Kidney (tissue), 14 donors: ENCODE results near the gene CHID1. TPM values are rescaled to one million over a fixed set of nuclear protein-coding genes. Genes with fewer than 3 reads are reported as not detected.

ENCODE experiments used
- DNase-seq, 5 donors: peaks; one replicate each; pipeline ENCODE4 v3.0.0-alpha.2; 2013 to 2020
- FAIRE-seq: peaks from 2 replicates; lab custom pipeline; 2012; peaks lifted over from hg19 to GRCh38; lab: Jason Lieb, UNC
- H3K27ac ChIP-seq, 2 donors: one replicate each; pipeline ENCODE4 v1.7.0; 2013; ENCODE audit warnings: low read depth in 2 of 2, low read length in 2 of 2, inconsistent platforms in 1 of 2
- H3K27me3 ChIP-seq: one replicate; pipeline ENCODE4 v1.7.1; 2013; ENCODE audit warnings: low read length, inconsistent platforms; ENCODE audit not compliant: control insufficient read depth, insufficient read depth
- H3K36me3 ChIP-seq, 3 donors: one replicate each; pipeline versions ENCODE4 v1.7.0 to v1.7.1; 2013; ENCODE audit warnings: low read length in 3 of 3, control low read depth in 1 of 3, inconsistent platforms in 1 of 3; ENCODE audit not compliant: insufficient read depth in 3 of 3, control insufficient read depth in 2 of 3
- H3K4me1 ChIP-seq, 3 donors: one replicate each; pipeline versions ENCODE4 v1.7.0 to v1.7.1; 2013; ENCODE audit warnings: low read length in 3 of 3, inconsistent platforms in 1 of 3, low read depth in 1 of 3; ENCODE audit not compliant: control insufficient read depth in 2 of 3, insufficient read depth in 2 of 3
- H3K4me3 ChIP-seq, 3 donors: one replicate each; pipeline versions ENCODE4 v1.7.0 to v1.8.1; 2013; ENCODE audit warnings: low read length in 3 of 3, control low read depth in 1 of 3, inconsistent platforms in 1 of 3
- H3K9ac ChIP-seq, 3 donors: one replicate each; pipeline versions ENCODE4 v1.7.0 to v1.7.1; 2013; ENCODE audit warnings: low read length in 3 of 3, control low read depth in 1 of 3, inconsistent platforms in 1 of 3
- H3K9me3 ChIP-seq, 3 donors: one replicate each; pipeline versions ENCODE4 v1.7.0 to v1.7.1; 2013; ENCODE audit warnings: low read length in 3 of 3, control low read depth in 1 of 3, inconsistent platforms in 1 of 3; ENCODE audit not compliant: control insufficient read depth in 2 of 3, insufficient read depth in 1 of 3
- CTCF ChIP-seq: IDR thresholded peaks from 3 replicates; pipeline ENCODE4 v1.5.1; 2012; ENCODE audit warnings: mild to moderate bottlenecking, moderate library complexity, borderline replicate concordance; ENCODE audit not compliant: insufficient read depth; ENCODE audit errors: extremely low read depth
- intact Hi-C: fragments of 100-400 bp; cut with DNase I; formaldehyde crosslinking; loops from one replicate; pipeline ENCODE4 v1.11.1; 2022
- polyA plus RNA-seq: library from polyadenylated mRNA; stranded (reverse); fragments of 350-450 nt; fragmentation: Illumina TruSeq; extraction: RNeasy Lipid Tissue Mini Kit (QIAGEN cat#74804); gene quantifications from one replicate; pipeline ENCODE4 v1.2.3, GENCODE V29; 2014; ENCODE audit warnings: low read depth, low replicate concordance; ENCODE audit not compliant: insufficient read depth
- total RNA-seq: library from RNA; stranded (reverse); fragmentation: NEBNext Ultra II Directional; extraction: Animal tissue kit (Norgen Biotek cat#: 25700); gene quantifications from one replicate; pipeline ENCODE4 v1.2.1, GENCODE V29; 2021
- donor health status: control.
- donor health status: control.
- donor health status: control.
- donor health status: control.
- donor health status: control.
- donor health status: DM: yes; HTN: yes; CAD: no.
- donor health status: Normal renal cell carcinoma (clear cell type).

CHID1 gene
- total and polyA plus RNA-seq, 2 donors from 2014 or later: 82.2 to 128 TPM

- Histone ChIP-seq H3K9me3 (no peaks in the 10 kb centered on the region), H3K27ac (peak within 1 kb of the TSS; percentile 23 to 63), H3K36me3 (no peaks in the 10 kb centered on the region), H3K4me3 (peak within 1 kb of the TSS in 1 of 3 donors; percentile 21), H3K27me3 (no peaks in the 10 kb centered on the region), H3K4me1 (peaks cover 0 to 45% (median 15%) of the 10 kb centered on the region in 3 donors), H3K9ac (peak within 1 kb of the TSS in 2 of 3 donors; percentile 6 to 46)
- no peak for DNase-seq
- TF ChIP-seq CTCF: no peak
- FAIRE-seq: no peak
- intact Hi-C loops: no loop called here
Measured at GRCh38 chr11:827897-828192, 82.8 kb downstream of the CHID1 start, which contains the start of gene CRACR2B. Gene CRACR2B, plus strand, starts transcription at chr11:827919. Its CDS starts 689 bp downstream, at chr11:828608.

GRCh38 chr11:827146-827896 is 83.3 kb downstream of the CHID1 start:
- H3K9ac ChIP-seq: peak overlapping the region in 2 of 3 donors; percentile 6 to 46
- intact Hi-C loops: no loop called here
- no peak for FAIRE-seq

GRCh38 chr11:826836-827145 is 83.8 kb downstream of the CHID1 start:
- H3K27me3 ChIP-seq: no peaks in the 10 kb centered on the region
- no peak for FAIRE-seq
- H3K36me3 ChIP-seq: peaks cover 0 to 2% (median 0%) of the 10 kb centered on the region in 3 donors
- H3K9ac ChIP-seq: peak overlapping the region in 1 of 3 donors; percentile 34
- H3K4me3 ChIP-seq: no peak overlapping the region
- intact Hi-C loops: no loop called here
- peaks cover 0 to 42% (median 19%) of the 10 kb centered on the region in 3 donors for H3K4me1 ChIP-seq
- H3K27ac ChIP-seq: peak overlapping the region in 1 of 2 donors; percentile 32
- H3K9me3 ChIP-seq: no peaks in the 10 kb centered on the region
- no peak for TF ChIP-seq CTCF
- peak in 2 of 5 donors; percentile 31 to 72 for DNase-seq

More at GRCh38 chr11:827146-827896, 83.3 kb downstream of the CHID1 start:
- H3K36me3 ChIP-seq: no peaks in the 10 kb centered on the region
- DNase-seq: peak in 3 of 5 donors; percentile 49 to 82 (median 61)
- no peaks in the 10 kb centered on the region for H3K9me3 ChIP-seq
- TF ChIP-seq CTCF: no peak
- peak overlapping the region; percentile 23 to 32 for H3K27ac ChIP-seq
- H3K27me3 ChIP-seq: no peaks in the 10 kb centered on the region
- peaks cover 0 to 43% (median 15%) of the 10 kb centered on the region in 3 donors for H3K4me1 ChIP-seq
- H3K4me3 ChIP-seq: peak overlapping the region in 1 of 3 donors; percentile 21
